C4-2B (cell line): ENCODE data around the gene RDH13.

Experiments used
- ZFX ChIP-seq: fragments of 450-650 bp; IDR thresholded peaks from 2 replicates; pipeline ENCODE4 v1.6.1; 2017
- TF ChIP-seq, protein P1 (sequence below): fragments of 450-650 bp; conservative IDR thresholded peaks from 2 replicates; pipeline ENCODE4 v1.5.1; 2017; ENCODE audit warnings: mild to moderate bottlenecking

- TF ChIP-seq, protein P1, sequence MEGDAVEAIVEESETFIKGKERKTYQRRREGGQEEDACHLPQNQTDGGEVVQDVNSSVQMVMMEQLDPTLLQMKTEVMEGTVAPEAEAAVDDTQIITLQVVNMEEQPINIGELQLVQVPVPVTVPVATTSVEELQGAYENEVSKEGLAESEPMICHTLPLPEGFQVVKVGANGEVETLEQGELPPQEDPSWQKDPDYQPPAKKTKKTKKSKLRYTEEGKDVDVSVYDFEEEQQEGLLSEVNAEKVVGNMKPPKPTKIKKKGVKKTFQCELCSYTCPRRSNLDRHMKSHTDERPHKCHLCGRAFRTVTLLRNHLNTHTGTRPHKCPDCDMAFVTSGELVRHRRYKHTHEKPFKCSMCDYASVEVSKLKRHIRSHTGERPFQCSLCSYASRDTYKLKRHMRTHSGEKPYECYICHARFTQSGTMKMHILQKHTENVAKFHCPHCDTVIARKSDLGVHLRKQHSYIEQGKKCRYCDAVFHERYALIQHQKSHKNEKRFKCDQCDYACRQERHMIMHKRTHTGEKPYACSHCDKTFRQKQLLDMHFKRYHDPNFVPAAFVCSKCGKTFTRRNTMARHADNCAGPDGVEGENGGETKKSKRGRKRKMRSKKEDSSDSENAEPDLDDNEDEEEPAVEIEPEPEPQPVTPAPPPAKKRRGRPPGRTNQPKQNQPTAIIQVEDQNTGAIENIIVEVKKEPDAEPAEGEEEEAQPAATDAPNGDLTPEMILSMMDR = no peak
- TF ChIP-seq ZFX = no peak
Observed at GRCh38 chr19:55103190-55103589, 40.2 kb upstream of the RDH13 start.
